ENCODE measurements around the gene TOB1. TPM values are rescaled to one million over a fixed set of nuclear protein-coding genes. Genes with fewer than 3 reads are reported as not detected.

Gene TOB1
- total RNA-seq, 1 experiment from 2014 or later, result 19.3 TPM

DNA sequence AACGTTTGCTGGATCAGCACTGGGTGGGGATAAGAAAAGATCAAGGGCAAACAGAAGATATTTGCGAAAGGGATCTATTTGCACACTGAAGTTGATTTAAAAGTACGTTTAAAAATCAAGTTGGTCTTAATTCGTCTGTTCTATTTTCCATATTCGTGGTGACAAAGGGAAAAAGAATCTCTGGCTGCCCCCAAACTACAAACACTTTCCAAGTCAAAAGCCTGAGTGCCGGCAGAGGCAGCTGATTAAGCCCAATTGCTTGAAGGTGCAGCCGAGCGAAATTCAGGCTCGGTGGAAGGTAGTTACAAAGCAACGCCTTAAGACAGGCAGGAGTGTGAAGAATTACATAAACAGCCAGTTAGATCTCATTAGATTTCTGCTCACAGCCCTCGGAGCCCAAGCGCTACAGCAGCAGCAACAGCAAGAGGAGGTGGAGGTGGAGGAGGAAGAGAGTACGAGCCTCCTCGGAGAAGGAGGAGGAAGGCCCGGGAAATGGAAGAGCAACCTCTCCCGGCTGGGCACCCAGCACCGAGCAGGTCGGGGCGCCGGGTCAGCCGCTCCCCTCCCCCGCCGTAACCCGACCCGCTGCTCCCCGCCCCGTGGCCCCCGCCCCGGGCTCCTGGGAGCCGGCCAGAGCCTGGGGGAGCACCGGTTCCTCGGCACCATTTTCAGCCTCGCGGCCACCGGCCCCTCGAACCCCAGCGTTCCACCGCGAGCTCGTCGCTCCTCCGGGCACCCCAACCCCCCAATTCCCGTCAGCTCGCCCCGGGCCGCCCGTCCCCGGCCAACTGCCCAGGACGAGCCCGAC is 890 bp downstream of the TOB1 start:
- BruUV-seq (replicated peaks), result no TSS peak
- H3K4me3 ChIP-seq (ENCODE audit: low read depth, low read length, poor library complexity, severe bottlenecking), result peak overlapping the region; percentile 58
- POLR2A ChIA-PET (ENCODE audit: low non-redundant PET), result interaction anchor here (0.6 to 1.1 kb wide), 2 partner anchors 89 to 181 kb away, joined by 3 to 4 read pairs; no protein-coding TSS in a partner anchor
- peaks cover 6% of the 10 kb centered on the region for H3K4me1 ChIP-seq (ENCODE audit: insufficient read depth, low read length, poor library complexity, severe bottlenecking)
- H3K27me3 ChIP-seq (replicated peaks; ENCODE audit: insufficient read depth, low read depth, low read length, poor library complexity), result no peaks in the 10 kb centered on the region
- H3K27ac ChIP-seq (ENCODE audit: low read depth, low read length, poor library complexity, severe bottlenecking), result peak overlapping the region; percentile 95
- intact Hi-C loops (cut with micrococcal nuclease; ENCODE audit: unreplicated experiment), result loop anchor here (5.0 kb wide), 3 partner anchors 47 to 302 kb away; partner anchors contain the start of genes NME1 and NME2
- CTCF ChIA-PET, result interaction anchor here (0.5 to 1.7 kb wide), 4 partner anchors 9 to 386 kb away, joined by 4 to 12 read pairs (median 6); no protein-coding TSS in a partner anchor
- H3K9me3 ChIP-seq (ENCODE audit: low read depth, low read length, poor library complexity, severe bottlenecking), result no peaks in the 10 kb centered on the region
- DNase-seq (ENCODE audit: low spot score), result peak; percentile 70
- H3K36me3 ChIP-seq (ENCODE audit: insufficient read depth, low read length, poor library complexity, severe bottlenecking), result peaks cover 24% of the 10 kb centered on the region
- TF ChIP-seq EZH2 (IDR thresholded peaks at IDR 0.05; ENCODE audit: borderline replicate concordance, low read depth, low read length, poor library complexity, severe bottlenecking), result no peak
- TF ChIP-seq, protein P1, sequence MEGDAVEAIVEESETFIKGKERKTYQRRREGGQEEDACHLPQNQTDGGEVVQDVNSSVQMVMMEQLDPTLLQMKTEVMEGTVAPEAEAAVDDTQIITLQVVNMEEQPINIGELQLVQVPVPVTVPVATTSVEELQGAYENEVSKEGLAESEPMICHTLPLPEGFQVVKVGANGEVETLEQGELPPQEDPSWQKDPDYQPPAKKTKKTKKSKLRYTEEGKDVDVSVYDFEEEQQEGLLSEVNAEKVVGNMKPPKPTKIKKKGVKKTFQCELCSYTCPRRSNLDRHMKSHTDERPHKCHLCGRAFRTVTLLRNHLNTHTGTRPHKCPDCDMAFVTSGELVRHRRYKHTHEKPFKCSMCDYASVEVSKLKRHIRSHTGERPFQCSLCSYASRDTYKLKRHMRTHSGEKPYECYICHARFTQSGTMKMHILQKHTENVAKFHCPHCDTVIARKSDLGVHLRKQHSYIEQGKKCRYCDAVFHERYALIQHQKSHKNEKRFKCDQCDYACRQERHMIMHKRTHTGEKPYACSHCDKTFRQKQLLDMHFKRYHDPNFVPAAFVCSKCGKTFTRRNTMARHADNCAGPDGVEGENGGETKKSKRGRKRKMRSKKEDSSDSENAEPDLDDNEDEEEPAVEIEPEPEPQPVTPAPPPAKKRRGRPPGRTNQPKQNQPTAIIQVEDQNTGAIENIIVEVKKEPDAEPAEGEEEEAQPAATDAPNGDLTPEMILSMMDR (conservative IDR thresholded peaks at IDR 0.05; ENCODE audit: low read depth, low read length), result no peak

DNA sequence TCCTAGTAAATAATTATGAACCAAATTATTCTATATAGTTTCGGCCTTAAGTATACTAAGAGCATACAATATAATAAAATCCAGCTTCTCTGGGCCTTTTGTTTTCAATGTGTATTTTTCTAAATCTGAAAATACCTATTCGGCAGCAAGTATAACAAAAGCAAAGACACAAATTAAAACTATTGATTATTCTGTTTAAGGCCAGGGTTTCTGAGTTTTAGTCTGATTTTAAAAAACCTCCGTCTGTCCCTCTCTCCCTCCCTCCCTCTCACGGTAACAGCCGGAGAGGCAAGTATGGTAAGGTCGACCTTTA is 1.5 kb downstream of the TOB1 start:
- peak overlapping the region; percentile 95 for H3K27ac ChIP-seq (ENCODE audit: low read depth, low read length, poor library complexity, severe bottlenecking)
- H3K9me3 ChIP-seq (ENCODE audit: low read depth, low read length, poor library complexity, severe bottlenecking), result no peaks in the 10 kb centered on the region
- BruUV-seq (replicated peaks), result TSS peak; percentile 48
- peak overlapping the region; percentile 58 for H3K4me3 ChIP-seq (ENCODE audit: low read depth, low read length, poor library complexity, severe bottlenecking)
- no peaks in the 10 kb centered on the region for H3K27me3 ChIP-seq (replicated peaks; ENCODE audit: insufficient read depth, low read depth, low read length, poor library complexity)
- POLR2A ChIA-PET (ENCODE audit: low non-redundant PET), result no interaction called here
- CTCF ChIA-PET, result interaction anchor here (0.7 kb wide), 1 partner anchor 96 kb away, joined by 4 read pairs; no protein-coding TSS in a partner anchor
- no peak for DNase-seq (ENCODE audit: low spot score)
- TF ChIP-seq, protein P1 (conservative IDR thresholded peaks at IDR 0.05; ENCODE audit: low read depth, low read length), result no peak
- no peak for TF ChIP-seq EZH2 (IDR thresholded peaks at IDR 0.05; ENCODE audit: borderline replicate concordance, low read depth, low read length, poor library complexity, severe bottlenecking)
- H3K36me3 ChIP-seq (ENCODE audit: insufficient read depth, low read length, poor library complexity, severe bottlenecking), result peaks cover 24% of the 10 kb centered on the region
- intact Hi-C loops (cut with micrococcal nuclease; ENCODE audit: unreplicated experiment), result loop anchor here (5.0 kb wide), 3 partner anchors 48 to 303 kb away; partner anchors contain the start of genes NME1 and NME2
- H3K4me1 ChIP-seq (ENCODE audit: insufficient read depth, low read length, poor library complexity, severe bottlenecking), result peaks cover 6% of the 10 kb centered on the region

GRCh38 chr17:50863931-50864330 is 2.2 kb downstream of the TOB1 start:
- CTCF ChIA-PET, result no interaction called here
- H3K4me3 ChIP-seq (ENCODE audit: low read depth, low read length, poor library complexity, severe bottlenecking), result no peak overlapping the region
- POLR2A ChIA-PET (ENCODE audit: low non-redundant PET), result no interaction called here
- no peak for DNase-seq (ENCODE audit: low spot score)
- no peak for TF ChIP-seq EZH2 (IDR thresholded peaks at IDR 0.05; ENCODE audit: borderline replicate concordance, low read depth, low read length, poor library complexity, severe bottlenecking)
- TF ChIP-seq, protein P1 (conservative IDR thresholded peaks at IDR 0.05; ENCODE audit: low read depth, low read length), result no peak
- H3K27ac ChIP-seq (ENCODE audit: low read depth, low read length, poor library complexity, severe bottlenecking), result no peak overlapping the region
- no peaks in the 10 kb centered on the region for H3K9me3 ChIP-seq (ENCODE audit: low read depth, low read length, poor library complexity, severe bottlenecking)
- H3K4me1 ChIP-seq (ENCODE audit: insufficient read depth, low read length, poor library complexity, severe bottlenecking), result peaks cover 6% of the 10 kb centered on the region
- H3K36me3 ChIP-seq (ENCODE audit: insufficient read depth, low read length, poor library complexity, severe bottlenecking), result peaks cover 24% of the 10 kb centered on the region
- intact Hi-C loops (cut with micrococcal nuclease; ENCODE audit: unreplicated experiment), result no loop called here
- no peaks in the 10 kb centered on the region for H3K27me3 ChIP-seq (replicated peaks; ENCODE audit: insufficient read depth, low read depth, low read length, poor library complexity)
- BruUV-seq (replicated peaks), result no TSS peak

Data from A673 (cell line).